Osteoblast (primary cell): ENCODE data around the gene GLB1L3. TPM values are rescaled to one million over a fixed set of nuclear protein-coding genes. Genes with fewer than 3 reads are reported as not detected.

ENCODE experiments used
- DNase-seq: peaks from one replicate; pipeline ENCODE4 v3.0.0; 2011; ENCODE audit warnings: low spot score, mixed read lengths; ENCODE audit not compliant: insufficient read length; ENCODE audit errors: missing footprints
- H2AFZ ChIP-seq: 2 replicates; pipeline ENCODE4 v1.6.0; 2011; ENCODE audit warnings: mild to moderate bottlenecking, low read length
- H3K27ac ChIP-seq: 2 replicates; pipeline ENCODE4 v1.5.1; 2011; ENCODE audit warnings: mild to moderate bottlenecking, low read depth, low read length, moderate library complexity
- H3K27me3 ChIP-seq: 2 replicates; pipeline ENCODE4 v1.6.0; 2012; ENCODE audit warnings: mild to moderate bottlenecking, control low read depth, inconsistent platforms, low read length, moderate library complexity; ENCODE audit not compliant: insufficient read depth
- H3K36me3 ChIP-seq: 2 replicates; pipeline ENCODE4 v1.5.1; 2011; ENCODE audit warnings: mild to moderate bottlenecking, low read length, control low read depth, moderate library complexity; ENCODE audit not compliant: insufficient read depth
- H3K4me1 ChIP-seq: 2 replicates; pipeline ENCODE4 v1.5.1; 2011; ENCODE audit warnings: mild to moderate bottlenecking, low read length, control low read depth, moderate library complexity; ENCODE audit not compliant: insufficient read depth
- H3K4me2 ChIP-seq: 2 replicates; pipeline ENCODE4 v1.6.0; 2011; ENCODE audit warnings: mild to moderate bottlenecking, low read length; ENCODE audit not compliant: insufficient read depth
- H3K4me3 ChIP-seq: fragments of 200-600 bp; sonication (generic); 3 replicates; pipeline ENCODE4 v1.5.1; 2012; ENCODE audit warnings: mild to moderate bottlenecking, low read length, inconsistent platforms; ENCODE audit not compliant: insufficient read depth
- H3K79me2 ChIP-seq: 2 replicates; pipeline ENCODE4 v1.6.0; 2012; ENCODE audit warnings: mild to moderate bottlenecking, low read length, control low read depth, inconsistent platforms; ENCODE audit not compliant: insufficient read depth
- H3K9me3 ChIP-seq: 2 replicates; pipeline ENCODE4 v1.5.1; 2011; ENCODE audit warnings: low read depth, low read length, control low read depth
- H4K20me1 ChIP-seq: 2 replicates; pipeline ENCODE4 v1.6.0; 2012; ENCODE audit warnings: mild to moderate bottlenecking, low read length, control low read depth; ENCODE audit not compliant: insufficient read depth
- total RNA-seq: library from RNA; depleted of rRNA; stranded (reverse); fragments of >200 nt; gene quantifications from 2 replicates; pipeline ENCODE4 v1.2.3, GENCODE V29; 2012
- TF ChIP-seq, protein P1 (sequence below): IDR thresholded peaks from 2 replicates; pipeline ENCODE4 v1.5.1; 2011; ENCODE audit warnings: mild to moderate bottlenecking, low read depth, low read length, moderate library complexity; ENCODE audit errors: extremely low read depth

The GLB1L3 gene
- total RNA-seq, 1 donor: not detected

DNA sequence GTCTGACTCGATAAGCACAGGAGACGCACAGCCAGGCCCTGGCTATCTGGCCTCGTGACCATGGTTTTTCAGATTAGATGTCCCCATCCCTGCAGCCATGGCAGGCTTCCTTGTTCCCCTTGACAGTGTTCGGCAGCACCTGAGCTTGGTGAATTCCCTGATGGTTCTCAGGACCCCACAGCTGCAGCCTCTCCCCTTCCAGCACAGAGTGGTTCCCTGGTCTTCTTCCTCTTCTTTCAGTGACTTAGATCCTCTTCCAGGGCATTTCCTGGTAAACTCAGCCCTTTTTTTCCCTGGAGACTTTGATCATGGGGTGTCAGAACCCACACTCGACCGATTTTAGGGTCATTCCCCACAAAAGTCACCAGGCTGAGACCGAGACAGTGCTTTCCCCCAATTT is 14.5 kb downstream of the GLB1L3 start:
- no peaks in the 10 kb centered on the region for H3K36me3 ChIP-seq
- H3K27me3 ChIP-seq: no peaks in the 10 kb centered on the region
- H3K79me2 ChIP-seq: no peaks in the 10 kb centered on the region
- DNase-seq: no peak
- H4K20me1 ChIP-seq: no peaks in the 10 kb centered on the region
- TF ChIP-seq, protein P1, sequence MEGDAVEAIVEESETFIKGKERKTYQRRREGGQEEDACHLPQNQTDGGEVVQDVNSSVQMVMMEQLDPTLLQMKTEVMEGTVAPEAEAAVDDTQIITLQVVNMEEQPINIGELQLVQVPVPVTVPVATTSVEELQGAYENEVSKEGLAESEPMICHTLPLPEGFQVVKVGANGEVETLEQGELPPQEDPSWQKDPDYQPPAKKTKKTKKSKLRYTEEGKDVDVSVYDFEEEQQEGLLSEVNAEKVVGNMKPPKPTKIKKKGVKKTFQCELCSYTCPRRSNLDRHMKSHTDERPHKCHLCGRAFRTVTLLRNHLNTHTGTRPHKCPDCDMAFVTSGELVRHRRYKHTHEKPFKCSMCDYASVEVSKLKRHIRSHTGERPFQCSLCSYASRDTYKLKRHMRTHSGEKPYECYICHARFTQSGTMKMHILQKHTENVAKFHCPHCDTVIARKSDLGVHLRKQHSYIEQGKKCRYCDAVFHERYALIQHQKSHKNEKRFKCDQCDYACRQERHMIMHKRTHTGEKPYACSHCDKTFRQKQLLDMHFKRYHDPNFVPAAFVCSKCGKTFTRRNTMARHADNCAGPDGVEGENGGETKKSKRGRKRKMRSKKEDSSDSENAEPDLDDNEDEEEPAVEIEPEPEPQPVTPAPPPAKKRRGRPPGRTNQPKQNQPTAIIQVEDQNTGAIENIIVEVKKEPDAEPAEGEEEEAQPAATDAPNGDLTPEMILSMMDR: no peak
- H3K4me3 ChIP-seq: no peak overlapping the region
- no peak overlapping the region for H2AFZ ChIP-seq
- H3K9me3 ChIP-seq: no peaks in the 10 kb centered on the region
- no peak overlapping the region for H3K4me2 ChIP-seq
- H3K4me1 ChIP-seq: no peaks in the 10 kb centered on the region
- H3K27ac ChIP-seq: no peak overlapping the region

DNA sequence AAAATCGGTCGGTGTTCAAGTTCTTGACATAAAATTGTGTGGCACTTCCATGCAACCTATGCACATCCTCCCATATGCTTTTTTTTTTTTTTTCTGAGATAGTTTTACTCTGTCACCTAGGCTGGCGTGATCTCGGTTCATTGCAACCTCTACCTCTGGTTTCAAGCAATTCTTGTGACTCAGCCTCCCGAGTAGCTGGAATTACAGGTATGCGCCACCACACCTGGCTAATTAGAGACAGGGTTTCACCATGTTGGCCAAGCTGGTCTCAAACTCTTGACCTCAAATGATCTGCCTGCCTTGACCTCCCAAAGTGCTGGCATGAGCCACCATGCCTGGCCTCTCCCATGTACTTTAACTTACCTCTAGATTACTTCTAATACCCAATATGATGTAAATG is 15.0 kb downstream of the GLB1L3 start:
- Histone ChIP-seq H3K79me2 (no peaks in the 10 kb centered on the region), H3K9me3 (no peaks in the 10 kb centered on the region), H3K4me2 (no peak overlapping the region), H3K27ac (no peak overlapping the region), H3K4me1 (no peaks in the 10 kb centered on the region), H3K27me3 (no peaks in the 10 kb centered on the region), H3K4me3 (no peak overlapping the region), H4K20me1 (no peaks in the 10 kb centered on the region), H2AFZ (no peak overlapping the region), H3K36me3 (no peaks in the 10 kb centered on the region)
- DNase-seq: no peak
- TF ChIP-seq, protein P1: no peak

DNA sequence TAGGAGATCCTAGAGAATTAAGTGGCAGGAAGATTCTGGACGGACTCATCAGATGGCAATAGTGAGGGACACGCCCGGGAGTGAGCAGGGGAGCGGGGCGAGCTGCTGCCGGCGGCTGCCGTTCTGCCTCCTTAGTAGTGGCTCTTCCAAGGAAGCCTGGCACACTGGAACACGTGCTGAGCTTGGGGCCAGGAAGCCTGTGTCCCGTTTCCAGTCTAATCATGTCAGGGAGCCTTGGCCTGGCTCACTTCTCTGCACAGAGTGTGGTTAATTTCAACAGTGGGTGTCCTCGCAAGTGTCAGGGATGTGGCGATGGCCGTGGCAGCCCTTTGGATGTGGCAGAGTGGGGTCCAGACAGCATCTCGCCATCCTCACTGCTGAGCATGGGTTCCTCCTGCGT is 16.5 kb downstream of the GLB1L3 start:
- H3K79me2 ChIP-seq: no peaks in the 10 kb centered on the region
- DNase-seq: no peak
- TF ChIP-seq, protein P1: no peak
- H2AFZ ChIP-seq: no peak overlapping the region
- H3K36me3 ChIP-seq: no peaks in the 10 kb centered on the region
- H3K27me3 ChIP-seq: no peaks in the 10 kb centered on the region
- H3K4me3 ChIP-seq: no peak overlapping the region
- H3K9me3 ChIP-seq: no peaks in the 10 kb centered on the region
- no peak overlapping the region for H3K27ac ChIP-seq
- no peak overlapping the region for H3K4me2 ChIP-seq
- no peaks in the 10 kb centered on the region for H4K20me1 ChIP-seq
- H3K4me1 ChIP-seq: no peaks in the 10 kb centered on the region

DNA sequence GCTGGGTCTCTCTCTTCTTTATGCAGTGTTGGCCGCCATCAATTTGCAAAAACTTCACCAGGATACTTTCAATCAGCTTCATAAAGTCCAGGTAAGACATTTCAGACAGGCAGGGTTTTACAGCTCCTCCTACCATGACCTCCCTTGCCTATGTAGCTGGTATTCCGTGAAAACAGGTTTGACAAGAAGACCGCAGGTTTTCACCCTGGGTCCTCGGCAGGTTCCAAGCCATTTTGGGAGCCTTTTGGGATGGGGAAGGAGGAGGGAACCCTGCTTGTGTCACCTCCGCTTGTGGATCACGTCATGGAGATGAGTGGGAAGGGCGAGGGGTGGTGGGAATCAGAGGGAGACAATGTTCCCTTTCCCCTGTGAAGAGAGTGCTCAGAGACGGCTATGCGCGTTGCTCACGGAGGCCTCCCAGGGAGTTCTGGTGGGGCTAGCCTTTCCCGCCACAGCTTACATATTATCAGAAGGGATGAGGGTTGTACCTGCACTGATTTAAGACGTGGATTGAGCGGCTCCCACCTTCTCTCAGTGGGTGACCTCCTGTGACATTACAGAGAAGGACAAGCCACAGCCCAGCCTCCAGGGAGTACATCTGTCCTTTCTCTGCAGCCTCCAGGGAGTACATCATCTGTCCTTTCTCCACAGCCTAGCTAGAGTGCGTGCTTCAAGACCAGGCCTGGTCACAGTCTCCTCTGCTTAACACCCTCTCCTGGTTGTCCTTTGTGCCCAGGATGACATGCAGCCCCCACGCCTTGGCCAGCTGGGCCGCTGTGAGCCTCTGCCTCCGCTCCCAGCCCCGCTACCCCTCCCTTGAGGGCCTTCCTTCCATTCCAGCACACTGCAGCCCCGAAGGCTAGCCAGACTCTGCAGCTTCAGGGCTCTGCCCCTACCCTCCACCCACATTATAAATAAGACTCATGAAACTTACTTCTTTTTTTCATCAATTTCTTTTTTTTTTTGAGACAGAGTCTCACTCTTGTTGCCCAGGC is 17.2 kb downstream of the GLB1L3 start:
- no peak overlapping the region for H3K4me3 ChIP-seq
- no peaks in the 10 kb centered on the region for H3K9me3 ChIP-seq
- H3K36me3 ChIP-seq: no peaks in the 10 kb centered on the region
- no peaks in the 10 kb centered on the region for H4K20me1 ChIP-seq
- no peak overlapping the region for H2AFZ ChIP-seq
- DNase-seq: peak; percentile 32
- H3K79me2 ChIP-seq: no peaks in the 10 kb centered on the region
- TF ChIP-seq, protein P1: no peak
- no peak overlapping the region for H3K4me2 ChIP-seq
- no peak overlapping the region for H3K27ac ChIP-seq
- no peaks in the 10 kb centered on the region for H3K4me1 ChIP-seq
- H3K27me3 ChIP-seq: no peaks in the 10 kb centered on the region
